Measurements from ENCODE around the gene GLUD1.

The GLUD1 gene

GRCh38 chr10:87000491-87000890 is 94.2 kb downstream of the GLUD1 start:
- TF ChIP-seq, protein P1, sequence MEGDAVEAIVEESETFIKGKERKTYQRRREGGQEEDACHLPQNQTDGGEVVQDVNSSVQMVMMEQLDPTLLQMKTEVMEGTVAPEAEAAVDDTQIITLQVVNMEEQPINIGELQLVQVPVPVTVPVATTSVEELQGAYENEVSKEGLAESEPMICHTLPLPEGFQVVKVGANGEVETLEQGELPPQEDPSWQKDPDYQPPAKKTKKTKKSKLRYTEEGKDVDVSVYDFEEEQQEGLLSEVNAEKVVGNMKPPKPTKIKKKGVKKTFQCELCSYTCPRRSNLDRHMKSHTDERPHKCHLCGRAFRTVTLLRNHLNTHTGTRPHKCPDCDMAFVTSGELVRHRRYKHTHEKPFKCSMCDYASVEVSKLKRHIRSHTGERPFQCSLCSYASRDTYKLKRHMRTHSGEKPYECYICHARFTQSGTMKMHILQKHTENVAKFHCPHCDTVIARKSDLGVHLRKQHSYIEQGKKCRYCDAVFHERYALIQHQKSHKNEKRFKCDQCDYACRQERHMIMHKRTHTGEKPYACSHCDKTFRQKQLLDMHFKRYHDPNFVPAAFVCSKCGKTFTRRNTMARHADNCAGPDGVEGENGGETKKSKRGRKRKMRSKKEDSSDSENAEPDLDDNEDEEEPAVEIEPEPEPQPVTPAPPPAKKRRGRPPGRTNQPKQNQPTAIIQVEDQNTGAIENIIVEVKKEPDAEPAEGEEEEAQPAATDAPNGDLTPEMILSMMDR (IDR thresholded peaks at IDR 0.05; ENCODE audit: extremely low read depth, missing control alignments): no peak
- DNase-seq (ENCODE audit: low spot score): no peak

Measured in GM20000 (cell line).